Measurements from ENCODE around the gene CBFA2T2. TPM values are rescaled to one million over a fixed set of nuclear protein-coding genes. Genes with fewer than 3 reads are reported as not detected.

CBFA2T2 gene
- total RNA-seq, 1 donor from 2014 or later: 58.1 TPM

DNA sequence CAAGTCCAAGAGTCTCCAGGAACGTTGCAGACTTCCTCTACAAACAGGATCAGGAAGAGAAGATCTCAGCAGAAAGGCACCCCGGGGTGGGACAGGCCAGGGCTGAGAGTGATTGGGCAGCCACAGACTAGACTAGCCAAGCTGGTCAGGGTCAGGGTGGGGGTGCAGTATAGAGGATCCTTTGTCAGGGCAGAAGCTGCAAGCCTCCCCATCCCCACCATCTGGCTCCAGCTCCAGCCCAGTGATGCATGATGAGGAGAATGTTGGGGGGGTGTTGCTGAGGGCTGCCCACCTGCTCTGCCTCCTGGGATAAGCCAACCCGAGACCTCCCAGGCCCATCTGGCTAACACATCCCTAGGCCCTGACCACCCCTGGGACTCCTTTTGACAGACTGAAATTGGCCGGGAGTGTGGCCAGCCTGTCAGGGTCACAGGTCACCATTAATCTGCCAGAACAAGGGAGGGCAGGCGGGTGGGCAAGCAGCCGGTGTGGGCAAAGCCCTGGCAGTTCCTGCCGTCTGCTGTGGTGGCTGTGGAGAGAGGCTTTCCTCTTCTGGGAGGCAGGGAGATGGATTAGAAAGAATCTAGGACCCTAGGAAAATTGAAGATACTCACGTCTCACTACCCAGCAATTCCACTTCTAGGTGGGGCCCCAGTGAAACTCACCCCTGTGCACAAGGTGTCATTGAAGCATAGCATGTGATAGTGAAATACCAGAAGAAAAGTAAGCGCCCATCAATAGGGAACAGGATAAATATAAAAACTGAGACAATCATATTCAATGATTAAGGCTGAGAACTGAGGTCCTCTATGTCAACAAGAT, 24.2 kb upstream of the CBFA2T2 start:
- Mint-ChIP-seq H3K36me3 (ENCODE audit: insufficient read depth) (no peaks in the 10 kb centered on the region), H3K27me3 (peaks cover 5% of the 10 kb centered on the region), H3K4me1 (ENCODE audit: low read depth) (peaks cover 9% of the 10 kb centered on the region), H3K4me3 (ENCODE audit: low read depth) (no peak overlapping the region), H3K9me3 (ENCODE audit: low read depth) (no peaks in the 10 kb centered on the region), H3K27ac (peak overlapping the region; percentile 8)
- no peak for DNase-seq (ENCODE audit: low spot score, unreplicated experiment)
- no peak for TF ChIP-seq CTCF (IDR thresholded peaks at IDR 0.05; ENCODE audit: unreplicated experiment)

DNA sequence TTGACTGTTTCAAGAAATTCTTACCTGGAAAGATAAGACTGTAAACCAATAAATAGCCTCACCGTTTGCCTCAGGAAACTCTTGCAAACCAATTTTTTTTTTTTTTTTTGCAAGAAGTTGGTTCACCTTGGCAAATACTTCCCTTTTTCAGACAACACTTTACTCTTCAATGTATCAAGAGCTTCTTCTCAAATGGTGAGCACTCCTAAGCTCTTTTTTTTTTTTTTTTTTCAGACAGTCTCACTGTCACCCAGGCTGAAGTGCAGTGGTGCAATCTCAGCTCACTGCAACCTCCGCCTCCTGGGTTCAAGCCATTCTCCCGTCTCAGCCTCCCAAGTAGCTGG, 23.6 kb upstream of the CBFA2T2 start:
- H3K27me3 Mint-ChIP-seq: peaks cover 5% of the 10 kb centered on the region
- DNase-seq (ENCODE audit: low spot score, unreplicated experiment): no peak
- H3K9me3 Mint-ChIP-seq (ENCODE audit: low read depth): no peaks in the 10 kb centered on the region
- H3K4me1 Mint-ChIP-seq (ENCODE audit: low read depth): peaks cover 9% of the 10 kb centered on the region
- H3K4me3 Mint-ChIP-seq (ENCODE audit: low read depth): no peak overlapping the region
- no peak for TF ChIP-seq CTCF (IDR thresholded peaks at IDR 0.05; ENCODE audit: unreplicated experiment)
- H3K36me3 Mint-ChIP-seq (ENCODE audit: insufficient read depth): no peaks in the 10 kb centered on the region
- H3K27ac Mint-ChIP-seq: no peak overlapping the region

- Mint-ChIP-seq H3K27ac (no peak overlapping the region), H3K9me3 (ENCODE audit: low read depth) (no peaks in the 10 kb centered on the region), H3K4me1 (ENCODE audit: low read depth) (peaks cover 12% of the 10 kb centered on the region), H3K27me3 (peaks cover 13% of the 10 kb centered on the region), H3K36me3 (ENCODE audit: insufficient read depth) (no peaks in the 10 kb centered on the region), H3K4me3 (ENCODE audit: low read depth) (no peak overlapping the region)
- no peak for DNase-seq (ENCODE audit: low spot score, unreplicated experiment)
- TF ChIP-seq CTCF (IDR thresholded peaks at IDR 0.05; ENCODE audit: unreplicated experiment): no peak
Observed at GRCh38 chr20:33470457-33470856, 19.4 kb upstream of the CBFA2T2 start.

DNA sequence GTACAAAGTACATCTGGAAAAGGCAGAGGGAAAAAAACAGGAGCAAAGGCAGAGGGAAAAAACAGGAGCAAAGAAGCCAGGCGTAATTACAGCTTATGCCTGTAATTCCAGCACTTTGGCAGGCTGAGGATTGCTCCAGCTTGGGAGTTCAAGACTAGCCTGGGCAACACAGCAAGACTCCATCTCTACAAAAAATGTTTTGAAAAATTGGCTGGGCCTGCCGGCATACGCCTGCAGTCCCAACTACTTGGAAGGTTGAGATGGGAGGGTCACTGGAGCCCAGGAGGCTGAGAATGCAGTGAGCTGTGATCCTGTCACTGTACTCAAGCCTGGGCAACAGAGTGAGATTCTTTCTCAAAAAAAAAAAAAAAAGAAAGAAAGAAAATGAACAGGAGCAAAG, 19.0 kb upstream of the CBFA2T2 start:
- Mint-ChIP-seq H3K27ac (no peak overlapping the region), H3K27me3 (peaks cover 14% of the 10 kb centered on the region), H3K4me1 (ENCODE audit: low read depth) (peaks cover 10% of the 10 kb centered on the region), H3K36me3 (ENCODE audit: insufficient read depth) (no peaks in the 10 kb centered on the region), H3K4me3 (ENCODE audit: low read depth) (no peak overlapping the region), H3K9me3 (ENCODE audit: low read depth) (no peaks in the 10 kb centered on the region)
- TF ChIP-seq CTCF (IDR thresholded peaks at IDR 0.05; ENCODE audit: unreplicated experiment): no peak
- DNase-seq (ENCODE audit: low spot score, unreplicated experiment): no peak

DNA sequence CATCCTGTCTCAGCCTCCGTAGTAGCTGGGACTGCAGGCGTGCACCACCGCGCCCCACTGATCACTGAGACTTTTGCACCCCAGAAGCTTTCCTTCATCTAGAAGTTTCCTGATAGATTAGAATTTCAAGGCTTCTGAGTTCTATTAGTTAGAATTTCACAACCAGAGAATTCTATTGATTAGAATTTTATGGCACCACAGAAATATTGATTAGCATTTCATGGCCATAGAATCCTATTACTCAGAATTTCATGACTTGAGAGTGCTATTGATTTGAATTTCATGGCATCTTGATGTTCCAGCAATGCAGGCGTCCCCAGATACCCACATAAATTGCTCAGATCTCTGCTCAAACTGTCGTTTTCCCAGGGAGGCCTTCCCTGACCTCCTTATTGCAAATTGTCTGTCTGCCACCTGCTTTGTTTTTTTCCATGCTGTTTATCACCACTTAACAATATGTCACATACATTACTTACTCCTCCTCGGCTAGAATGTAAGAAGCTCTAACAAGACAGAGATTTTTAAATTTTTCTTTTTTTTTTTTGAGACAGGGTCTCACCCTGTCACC, 16.9 kb upstream of the CBFA2T2 start:
- DNase-seq (ENCODE audit: low spot score, unreplicated experiment): no peak
- Mint-ChIP-seq H3K9me3 (ENCODE audit: low read depth) (no peaks in the 10 kb centered on the region), H3K36me3 (ENCODE audit: insufficient read depth) (no peaks in the 10 kb centered on the region), H3K4me1 (ENCODE audit: low read depth) (peaks cover 18% of the 10 kb centered on the region), H3K4me3 (ENCODE audit: low read depth) (no peak overlapping the region), H3K27ac (peak overlapping the region; percentile 3), H3K27me3 (peaks cover 17% of the 10 kb centered on the region)
- TF ChIP-seq CTCF (IDR thresholded peaks at IDR 0.05; ENCODE audit: unreplicated experiment): no peak
